Measurements from ENCODE around the gene EDN3. TPM values are rescaled to one million over a fixed set of nuclear protein-coding genes. Genes with fewer than 3 reads are reported as not detected.

Gene EDN3
- polyA plus RNA-seq, 3 donors: 5.1 to 5.4 (median 5.2) TPM

- DNase-seq (ENCODE audit: extremely low read depth in 1 of 11, low read depth in 9 of 11, low spot score in 4 of 11): no peak
Measured at GRCh38 chr20:59301343-59302007, 1.1 kb downstream of the EDN3 start.

GRCh38 chr20:59305908-59306655, 5.7 kb downstream of the EDN3 start:
- DNase-seq (ENCODE audit: extremely low read depth in 1 of 11, low read depth in 9 of 11, low spot score in 4 of 11): no peak

- no peak for DNase-seq (ENCODE audit: extremely low read depth in 1 of 11, low read depth in 9 of 11, low spot score in 4 of 11)
Measured at GRCh38 chr20:59307270-59307669, 6.9 kb downstream of the EDN3 start.

GRCh38 chr20:59308493-59309201, 8.2 kb downstream of the EDN3 start:
- no peak for DNase-seq (ENCODE audit: extremely low read depth in 1 of 11, low read depth in 9 of 11, low spot score in 4 of 11)

GRCh38 chr20:59309218-59309617, 8.8 kb downstream of the EDN3 start:
- DNase-seq (ENCODE audit: extremely low read depth in 1 of 11, low read depth in 9 of 11, low spot score in 4 of 11): no peak

GRCh38 chr20:59314997-59315396, 14.6 kb downstream of the EDN3 start:
- DNase-seq (ENCODE audit: extremely low read depth in 1 of 11, low read depth in 9 of 11, low spot score in 4 of 11): peak in 3 of 11 donors; percentile 29 to 53 (median 50)

GRCh38 chr20:59316911-59317731, 16.7 kb downstream of the EDN3 start:
- no peak for DNase-seq (ENCODE audit: extremely low read depth in 1 of 11, low read depth in 9 of 11, low spot score in 4 of 11)

- no peak for DNase-seq (ENCODE audit: extremely low read depth in 1 of 11, low read depth in 9 of 11, low spot score in 4 of 11)
Measured at GRCh38 chr20:59318201-59318790, 17.9 kb downstream of the EDN3 start.

- DNase-seq (ENCODE audit: extremely low read depth in 1 of 11, low read depth in 9 of 11, low spot score in 4 of 11): no peak
Measured at GRCh38 chr20:59318803-59319202, 18.4 kb downstream of the EDN3 start.

- DNase-seq (ENCODE audit: extremely low read depth in 1 of 11, low read depth in 9 of 11, low spot score in 4 of 11): no peak
Measured at GRCh38 chr20:59320426-59320825, 20.0 kb downstream of the EDN3 start.

GRCh38 chr20:59320854-59321647, 20.6 kb downstream of the EDN3 start:
- no peak for DNase-seq (ENCODE audit: extremely low read depth in 1 of 11, low read depth in 9 of 11, low spot score in 4 of 11)

GRCh38 chr20:59322081-59322480, 21.7 kb downstream of the EDN3 start:
- no peak for DNase-seq (ENCODE audit: extremely low read depth in 1 of 11, low read depth in 9 of 11, low spot score in 4 of 11)

GRCh38 chr20:59322585-59323454, 22.4 kb downstream of the EDN3 start:
- DNase-seq (ENCODE audit: extremely low read depth in 1 of 11, low read depth in 9 of 11, low spot score in 4 of 11): no peak

GRCh38 chr20:59323731-59324130, 23.3 kb downstream of the EDN3 start:
- no peak for DNase-seq (ENCODE audit: extremely low read depth in 1 of 11, low read depth in 9 of 11, low spot score in 4 of 11)

GRCh38 chr20:59324521-59325141, 24.2 kb downstream of the EDN3 start:
- DNase-seq (ENCODE audit: extremely low read depth in 1 of 11, low read depth in 9 of 11, low spot score in 4 of 11): no peak

GRCh38 chr20:59325142-59325523, 24.7 kb downstream of the EDN3 start:
- no peak for DNase-seq (ENCODE audit: extremely low read depth in 1 of 11, low read depth in 9 of 11, low spot score in 4 of 11)

- DNase-seq (ENCODE audit: extremely low read depth in 1 of 11, low read depth in 9 of 11, low spot score in 4 of 11): no peak
Measured at GRCh38 chr20:59326188-59326587, 25.8 kb downstream of the EDN3 start.
